Stomach (tissue), 4 donors: Measurements from ENCODE around the gene TMEM44.

ENCODE experiments used
- CTCF ChIP-seq, 7 experiments: fragments of 450-650 bp in 4 of 7; fragments of 200-600 bp in 3 of 7; sonication (generic) in 3 of 7; IDR thresholded peaks; one replicate each; pipeline ENCODE4 v1.5.1; 2016 to 2019; ENCODE audit warnings: antibody characterized with exemption in 7 of 7, control low read depth in 2 of 7, mild to moderate bottlenecking in 1 of 7
- EP300 ChIP-seq: sonication (generic); formaldehyde crosslinking; IDR thresholded peaks from one replicate; pipeline ENCODE4 v1.6.1; 2017; ENCODE audit warnings: antibody characterized with exemption

- TF ChIP-seq CTCF (IDR thresholded peaks at IDR 0.05) (no peak), EP300 (no peak)
Observed at GRCh38 chr3:194661946-194662345, 28.7 kb upstream of the TMEM44 start.
